Measurements from ENCODE around the gene OCRL.

OCRL gene

DNA sequence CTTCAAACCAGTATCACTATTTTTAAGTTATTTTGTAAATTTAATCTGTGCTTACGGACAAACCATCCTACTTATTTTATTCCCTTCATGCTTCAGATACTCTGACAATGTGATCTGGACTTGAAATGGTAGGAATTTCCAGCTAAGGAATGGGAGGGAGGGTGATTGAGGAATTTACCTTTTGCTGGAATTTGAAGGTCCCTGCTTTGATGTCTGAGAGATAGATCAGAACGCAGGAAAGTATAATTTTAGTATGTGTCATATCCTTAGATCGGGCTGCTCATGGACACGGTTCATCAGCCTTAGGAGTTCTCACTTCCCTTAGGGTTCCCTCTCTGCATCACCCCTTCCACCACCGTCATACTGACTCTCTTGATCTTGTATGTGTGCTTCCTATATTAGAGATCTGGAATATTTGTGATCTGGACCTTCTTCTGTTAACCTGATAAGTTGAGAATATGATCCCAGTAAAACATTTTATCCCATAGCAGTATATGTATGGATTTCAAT is 16.8 kb downstream of the OCRL start:
- no peak overlapping the region for H3K4me3 ChIP-seq (ENCODE audit: low read length)
- H3K36me3 ChIP-seq (ENCODE audit: control insufficient read depth, low read length) = peaks cover 10% of the 10 kb centered on the region
- H3K9me3 ChIP-seq (ENCODE audit: control insufficient read depth, insufficient read depth, low read length) = no peaks in the 10 kb centered on the region
- no peaks in the 10 kb centered on the region for H3K27me3 ChIP-seq (ENCODE audit: control insufficient read depth, low read length)
- H4K20me1 ChIP-seq (ENCODE audit: control insufficient read depth, insufficient read depth, low read depth, low read length) = no peaks in the 10 kb centered on the region
- no peaks in the 10 kb centered on the region for H3K9me2 ChIP-seq (replicated peaks; ENCODE audit: control insufficient read depth, low read length)
- no peak overlapping the region for H3K4me2 ChIP-seq (ENCODE audit: low read length)
- H3K79me2 ChIP-seq (ENCODE audit: control insufficient read depth, low read length) = no peaks in the 10 kb centered on the region
- TF ChIP-seq, protein P1, sequence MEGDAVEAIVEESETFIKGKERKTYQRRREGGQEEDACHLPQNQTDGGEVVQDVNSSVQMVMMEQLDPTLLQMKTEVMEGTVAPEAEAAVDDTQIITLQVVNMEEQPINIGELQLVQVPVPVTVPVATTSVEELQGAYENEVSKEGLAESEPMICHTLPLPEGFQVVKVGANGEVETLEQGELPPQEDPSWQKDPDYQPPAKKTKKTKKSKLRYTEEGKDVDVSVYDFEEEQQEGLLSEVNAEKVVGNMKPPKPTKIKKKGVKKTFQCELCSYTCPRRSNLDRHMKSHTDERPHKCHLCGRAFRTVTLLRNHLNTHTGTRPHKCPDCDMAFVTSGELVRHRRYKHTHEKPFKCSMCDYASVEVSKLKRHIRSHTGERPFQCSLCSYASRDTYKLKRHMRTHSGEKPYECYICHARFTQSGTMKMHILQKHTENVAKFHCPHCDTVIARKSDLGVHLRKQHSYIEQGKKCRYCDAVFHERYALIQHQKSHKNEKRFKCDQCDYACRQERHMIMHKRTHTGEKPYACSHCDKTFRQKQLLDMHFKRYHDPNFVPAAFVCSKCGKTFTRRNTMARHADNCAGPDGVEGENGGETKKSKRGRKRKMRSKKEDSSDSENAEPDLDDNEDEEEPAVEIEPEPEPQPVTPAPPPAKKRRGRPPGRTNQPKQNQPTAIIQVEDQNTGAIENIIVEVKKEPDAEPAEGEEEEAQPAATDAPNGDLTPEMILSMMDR (IDR thresholded peaks at IDR 0.05; ENCODE audit: low read depth, low read length, poor library complexity, severe bottlenecking) = no peak
- no peak for TF ChIP-seq EZH2phosphoT487 (IDR thresholded peaks at IDR 0.05; ENCODE audit: borderline replicate concordance, low read length)
- no peak overlapping the region for H3K27ac ChIP-seq (ENCODE audit: low read depth, low read length)
- no peaks in the 10 kb centered on the region for H3F3A ChIP-seq (ENCODE audit: control insufficient read depth, insufficient read depth)
- peaks cover 23% of the 10 kb centered on the region for H3K4me1 ChIP-seq (ENCODE audit: control insufficient read depth, low read length)

DNA sequence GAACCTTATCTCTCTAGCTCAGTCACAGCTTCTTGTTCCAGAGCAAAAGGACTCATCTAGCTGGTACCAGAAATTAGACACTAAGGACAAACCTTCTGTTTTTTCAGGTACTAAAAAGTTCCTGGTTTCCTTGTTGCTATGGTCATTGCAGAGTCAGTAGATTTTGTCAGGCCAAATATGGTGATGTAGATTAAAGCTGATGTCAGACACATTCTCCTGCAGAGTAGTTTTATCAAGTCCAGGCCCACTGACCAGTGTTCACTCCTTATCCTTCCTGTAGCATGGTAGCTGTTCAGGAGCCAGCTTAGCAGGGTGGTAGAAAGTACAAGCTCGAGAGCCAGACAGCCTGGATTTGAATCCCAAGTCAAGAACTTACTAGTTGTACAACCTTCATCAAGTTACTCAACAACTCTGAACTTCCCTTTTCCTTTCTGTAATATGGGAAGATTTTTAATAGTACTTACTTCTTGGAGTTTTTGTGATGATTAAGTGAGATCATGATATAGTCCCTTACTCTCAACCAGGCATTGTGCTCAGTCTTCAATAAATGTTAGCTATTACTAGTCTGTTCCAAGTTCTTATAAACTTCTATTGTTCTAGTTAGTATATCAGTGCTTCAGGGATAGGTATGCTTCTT is 17.9 kb downstream of the OCRL start:
- Histone ChIP-seq H3K9me3 (ENCODE audit: control insufficient read depth, insufficient read depth, low read length) (no peaks in the 10 kb centered on the region), H3K4me3 (ENCODE audit: low read length) (no peak overlapping the region), H3K4me2 (ENCODE audit: low read length) (no peak overlapping the region), H3F3A (ENCODE audit: control insufficient read depth, insufficient read depth) (no peaks in the 10 kb centered on the region), H3K27me3 (ENCODE audit: control insufficient read depth, low read length) (no peaks in the 10 kb centered on the region), H3K4me1 (ENCODE audit: control insufficient read depth, low read length) (peaks cover 23% of the 10 kb centered on the region), H3K79me2 (ENCODE audit: control insufficient read depth, low read length) (no peaks in the 10 kb centered on the region), H3K27ac (ENCODE audit: low read depth, low read length) (no peak overlapping the region), H4K20me1 (ENCODE audit: control insufficient read depth, insufficient read depth, low read depth, low read length) (no peaks in the 10 kb centered on the region), H3K36me3 (ENCODE audit: control insufficient read depth, low read length) (peaks cover 16% of the 10 kb centered on the region), H3K9me2 (replicated peaks; ENCODE audit: control insufficient read depth, low read length) (no peaks in the 10 kb centered on the region)
- no peak for TF ChIP-seq EZH2phosphoT487 (IDR thresholded peaks at IDR 0.05; ENCODE audit: borderline replicate concordance, low read length)
- TF ChIP-seq, protein P1 (IDR thresholded peaks at IDR 0.05; ENCODE audit: low read depth, low read length, poor library complexity, severe bottlenecking) = no peak

DNA sequence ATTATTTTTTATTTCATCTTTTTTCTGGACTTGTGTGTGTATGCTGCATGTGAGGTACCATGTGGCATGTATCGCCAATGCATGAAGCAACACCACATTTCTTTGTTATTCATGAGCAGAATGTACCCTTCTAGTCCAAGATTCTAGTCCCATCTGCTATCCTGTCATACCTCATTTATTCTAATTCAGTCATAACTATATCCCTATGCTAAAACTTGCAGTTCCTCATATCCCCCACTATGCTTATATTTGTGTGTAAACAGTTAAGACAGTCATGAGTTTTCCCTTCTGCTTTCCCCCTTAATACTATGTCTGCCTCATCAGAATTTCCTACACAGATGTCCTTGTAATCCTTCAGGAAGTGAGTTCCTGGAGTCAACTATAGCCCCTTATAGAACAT is 19.7 kb downstream of the OCRL start:
- Histone ChIP-seq H3K9me3 (ENCODE audit: control insufficient read depth, insufficient read depth, low read length) (no peaks in the 10 kb centered on the region), H4K20me1 (ENCODE audit: control insufficient read depth, insufficient read depth, low read depth, low read length) (no peaks in the 10 kb centered on the region), H3K4me3 (ENCODE audit: low read length) (no peak overlapping the region), H3K27me3 (ENCODE audit: control insufficient read depth, low read length) (no peaks in the 10 kb centered on the region), H3K79me2 (ENCODE audit: control insufficient read depth, low read length) (no peaks in the 10 kb centered on the region), H3K27ac (ENCODE audit: low read depth, low read length) (no peak overlapping the region), H3K9me2 (replicated peaks; ENCODE audit: control insufficient read depth, low read length) (no peaks in the 10 kb centered on the region), H3F3A (ENCODE audit: control insufficient read depth, insufficient read depth) (no peaks in the 10 kb centered on the region), H3K4me2 (ENCODE audit: low read length) (no peak overlapping the region), H3K4me1 (ENCODE audit: control insufficient read depth, low read length) (peaks cover 12% of the 10 kb centered on the region), H3K36me3 (ENCODE audit: control insufficient read depth, low read length) (peaks cover 18% of the 10 kb centered on the region)
- TF ChIP-seq, protein P1 (IDR thresholded peaks at IDR 0.05; ENCODE audit: low read depth, low read length, poor library complexity, severe bottlenecking) = no peak
- no peak for TF ChIP-seq EZH2phosphoT487 (IDR thresholded peaks at IDR 0.05; ENCODE audit: borderline replicate concordance, low read length)

Measured in DOHH2 (cell line).